CD4-positive, alpha-beta T cell treated with Interleukin-2 at 100 ng/mL for 4 hours (primary cell): ENCODE data around the gene RLN3.

Experiments used
- DNase-seq: peaks from one replicate; pipeline ENCODE4 v3.0.0-alpha.2; 2020; ENCODE audit warnings: low spot score

Gene RLN3

DNA sequence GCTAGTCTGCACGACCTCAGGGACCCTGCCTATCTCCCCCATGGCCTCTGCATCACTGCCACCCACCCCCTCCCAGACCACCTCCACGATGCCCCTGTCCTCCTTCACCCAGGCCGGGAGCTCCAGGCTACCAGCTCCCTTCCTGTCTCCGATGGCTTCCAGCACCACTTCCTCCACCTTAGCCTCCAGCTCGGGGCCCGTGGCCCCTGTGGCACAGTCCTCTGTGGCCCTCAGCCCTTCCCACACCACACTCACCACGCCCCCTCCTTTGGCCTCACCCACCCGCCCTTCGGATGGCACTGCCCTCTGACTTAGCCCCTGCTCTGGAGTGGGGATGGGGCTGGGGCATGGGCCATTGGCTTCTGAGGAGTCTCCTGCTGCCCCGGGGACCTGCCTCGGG is 26.8 kb downstream of the RLN3 start:
- DNase-seq, result no peak

DNA sequence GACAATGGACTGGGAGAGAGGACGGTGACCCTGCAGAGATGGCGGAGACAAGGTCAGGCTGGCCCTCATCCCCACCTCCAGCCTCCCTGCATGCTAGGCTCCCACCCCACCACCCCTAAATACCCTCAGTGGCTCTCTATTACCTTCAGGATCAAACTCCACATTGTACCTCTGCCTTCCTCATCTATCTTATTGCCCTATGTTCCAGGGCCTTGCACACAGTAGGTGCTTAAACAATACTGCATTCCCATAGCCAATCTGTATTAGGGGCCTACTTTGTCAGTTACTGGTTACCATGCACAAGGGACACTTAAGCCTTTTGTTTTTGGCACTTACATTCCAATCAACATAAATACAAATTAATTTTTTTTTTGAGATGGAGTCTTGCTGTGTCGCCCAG is 27.4 kb downstream of the RLN3 start:
- no peak for DNase-seq

DNA sequence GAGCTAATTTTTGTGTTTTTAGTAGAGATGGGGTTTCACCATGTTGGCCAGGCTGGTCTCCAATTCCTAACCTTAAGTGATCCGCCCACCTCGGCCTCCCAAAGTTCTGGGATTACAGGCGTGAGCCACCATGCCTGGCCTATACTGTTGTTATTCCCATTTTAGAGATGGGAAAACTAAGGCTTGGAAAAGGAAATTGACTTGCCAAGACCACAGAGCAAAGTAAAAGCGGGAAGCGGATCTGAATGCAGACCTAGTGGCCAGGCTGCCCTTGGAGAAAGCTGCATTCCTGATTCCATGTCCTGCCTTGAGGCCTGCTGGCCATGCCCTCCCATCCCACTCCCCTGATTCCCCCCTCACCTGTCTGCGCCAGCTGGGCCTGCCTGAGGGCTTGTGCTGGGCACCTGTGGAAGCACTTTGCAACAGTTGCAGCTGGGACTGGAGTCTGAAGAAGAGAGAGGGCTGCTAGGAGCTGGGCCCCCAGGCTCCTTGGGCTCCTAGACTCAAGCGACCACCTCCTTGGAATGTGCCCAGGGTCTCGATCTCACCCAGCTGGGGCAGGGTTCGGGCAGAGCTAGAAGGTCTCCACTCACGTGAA is 28.2 kb downstream of the RLN3 start:
- no peak for DNase-seq

DNA sequence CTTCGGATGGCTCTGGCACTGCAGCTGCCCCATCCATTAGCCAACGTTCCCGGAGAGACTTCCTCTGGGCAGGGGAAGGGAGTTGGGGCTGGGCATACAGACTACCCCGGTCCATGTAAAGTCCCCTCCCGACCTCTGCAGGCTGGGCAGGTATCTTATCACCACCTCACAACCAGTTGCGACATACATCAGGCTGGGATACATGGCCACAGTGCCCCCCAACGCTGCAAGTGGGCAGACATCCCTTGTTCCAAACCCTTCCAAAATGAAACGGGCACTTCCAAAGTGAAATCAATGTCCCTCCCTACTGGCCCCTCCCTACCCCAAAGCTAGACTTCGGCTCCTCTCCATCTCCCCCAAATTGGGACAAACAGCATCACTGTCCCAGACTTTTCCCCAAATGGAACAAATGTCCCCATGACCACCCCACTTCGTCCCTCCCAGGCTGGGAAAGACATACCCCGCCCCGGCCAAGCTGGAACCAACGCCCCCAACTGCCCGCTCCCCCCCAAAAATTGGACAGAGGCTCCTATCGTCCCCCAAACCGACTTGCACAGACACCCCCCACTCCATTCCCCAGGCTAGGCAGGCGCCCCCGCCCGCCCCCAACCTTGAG is 28.9 kb downstream of the RLN3 start:
- no peak for DNase-seq

DNA sequence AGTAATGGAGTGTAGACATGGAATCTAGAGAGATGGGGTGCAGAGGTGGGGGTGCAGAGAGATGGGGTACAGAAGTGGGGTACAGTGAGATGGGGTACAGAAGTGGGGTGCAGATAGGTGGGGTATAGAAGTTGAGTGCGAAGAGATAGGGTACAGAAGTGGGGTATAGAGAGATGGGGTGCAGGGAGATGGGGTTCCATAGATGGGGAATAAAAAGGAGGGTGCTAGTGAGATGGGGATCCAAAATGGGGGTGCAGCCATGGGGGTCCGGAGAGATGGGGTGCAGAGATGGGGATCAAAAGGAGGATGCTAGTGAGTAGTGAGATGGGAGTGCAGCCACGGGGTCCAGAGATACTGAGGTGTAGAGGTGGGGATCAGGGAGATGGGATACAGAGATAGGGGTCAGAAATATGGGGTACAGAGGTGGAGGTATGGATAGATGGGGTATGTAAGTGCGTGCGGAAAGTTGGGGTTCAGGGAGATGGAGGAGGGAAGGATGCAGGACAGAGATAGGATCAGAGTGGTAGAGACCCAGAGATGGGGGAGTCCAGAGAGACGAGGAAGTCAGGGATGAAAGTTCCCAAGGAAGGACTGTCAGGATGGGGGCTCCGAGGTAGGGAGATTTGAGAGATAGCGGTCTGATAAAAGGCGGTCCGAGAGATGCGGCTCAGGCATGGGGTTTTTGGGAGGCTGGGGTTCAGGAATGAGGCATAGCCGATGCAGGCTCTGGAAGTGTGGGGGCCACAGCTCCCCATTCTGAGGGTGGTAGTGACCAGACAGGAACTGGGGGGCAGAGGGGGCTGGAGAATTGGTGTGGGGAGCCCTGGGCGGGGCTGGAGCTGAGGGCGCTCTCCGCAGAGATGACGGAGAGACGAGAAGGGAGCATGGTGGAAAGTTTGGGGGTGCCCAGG is 30.5 kb downstream of the RLN3 start:
- no peak for DNase-seq

DNA sequence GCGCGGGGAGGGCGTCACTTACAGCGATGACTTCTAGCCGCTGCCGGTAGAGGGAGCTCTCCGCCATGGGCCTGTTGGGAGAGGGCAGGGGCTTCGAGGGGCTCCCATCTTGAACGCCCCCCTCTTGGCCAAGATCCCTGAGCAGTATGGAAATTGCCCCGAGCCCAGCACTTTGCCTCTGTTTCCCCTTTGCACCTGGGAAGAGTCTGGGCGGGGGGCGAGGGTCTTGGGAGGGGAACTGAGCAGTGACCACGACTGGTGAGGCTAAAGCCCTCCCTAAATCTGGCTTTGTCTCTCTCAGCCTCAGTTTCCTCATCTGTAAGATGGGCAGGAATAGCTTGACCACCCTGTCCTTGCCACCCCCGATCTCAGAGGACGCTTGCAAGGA is 31.1 kb downstream of the RLN3 start:
- peak; percentile 44 for DNase-seq

DNA sequence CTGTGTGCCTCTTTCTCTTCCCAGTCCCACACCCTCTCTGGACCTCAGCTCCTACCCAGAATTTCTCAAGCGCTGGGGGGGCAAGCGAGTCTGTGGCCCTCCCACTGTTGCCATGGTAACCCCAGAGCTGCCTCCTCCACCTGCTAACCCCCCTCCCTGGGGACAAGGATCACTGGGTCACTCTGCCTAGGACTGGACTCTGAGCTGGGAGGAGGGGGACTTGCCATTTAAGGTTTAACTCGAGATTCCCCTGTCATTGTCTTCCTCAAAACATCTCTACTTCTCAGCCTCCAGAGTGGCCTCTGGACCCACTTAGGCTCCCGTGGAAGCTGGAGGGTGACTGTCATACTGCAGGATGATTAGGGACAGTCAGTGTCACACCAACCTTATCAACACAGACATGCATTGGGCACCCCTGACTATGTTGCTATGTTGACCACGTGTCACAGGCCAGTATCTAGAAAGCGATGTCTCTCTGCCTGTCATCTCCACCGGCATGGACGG is 31.8 kb downstream of the RLN3 start:
- DNase-seq, result no peak

DNA sequence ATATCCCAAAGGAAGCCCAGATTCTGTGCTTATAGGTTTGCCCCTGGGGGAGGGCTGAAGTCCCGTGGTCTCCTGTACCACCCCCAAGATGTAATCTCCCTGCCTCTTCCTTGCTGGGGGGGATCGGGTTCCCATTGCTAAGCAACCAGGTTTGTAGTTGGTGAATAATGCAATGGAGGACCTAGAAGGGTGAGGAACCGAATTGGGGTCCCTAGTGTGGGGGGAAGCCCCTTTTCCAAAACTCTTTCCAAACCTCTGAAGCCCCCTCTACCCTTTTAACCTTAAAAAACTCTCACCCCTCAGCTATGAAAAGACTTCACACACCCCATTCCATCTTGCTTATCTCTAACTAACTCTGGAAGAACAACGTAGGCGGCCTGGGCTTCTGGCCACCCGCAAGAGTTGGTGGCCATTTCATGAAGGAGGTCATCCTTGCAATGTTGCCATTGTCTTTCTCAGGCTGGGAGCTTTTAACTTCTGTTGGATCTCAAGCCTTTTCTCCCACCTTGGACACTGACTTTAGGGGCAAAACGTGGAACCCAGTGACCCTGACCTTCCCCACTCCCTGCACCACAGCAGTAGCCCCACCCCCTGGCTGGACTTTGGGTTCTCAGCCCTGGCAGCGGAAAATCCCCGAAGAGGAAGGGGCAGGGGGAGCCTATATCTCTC is 33.3 kb downstream of the RLN3 start:
- no peak for DNase-seq

DNA sequence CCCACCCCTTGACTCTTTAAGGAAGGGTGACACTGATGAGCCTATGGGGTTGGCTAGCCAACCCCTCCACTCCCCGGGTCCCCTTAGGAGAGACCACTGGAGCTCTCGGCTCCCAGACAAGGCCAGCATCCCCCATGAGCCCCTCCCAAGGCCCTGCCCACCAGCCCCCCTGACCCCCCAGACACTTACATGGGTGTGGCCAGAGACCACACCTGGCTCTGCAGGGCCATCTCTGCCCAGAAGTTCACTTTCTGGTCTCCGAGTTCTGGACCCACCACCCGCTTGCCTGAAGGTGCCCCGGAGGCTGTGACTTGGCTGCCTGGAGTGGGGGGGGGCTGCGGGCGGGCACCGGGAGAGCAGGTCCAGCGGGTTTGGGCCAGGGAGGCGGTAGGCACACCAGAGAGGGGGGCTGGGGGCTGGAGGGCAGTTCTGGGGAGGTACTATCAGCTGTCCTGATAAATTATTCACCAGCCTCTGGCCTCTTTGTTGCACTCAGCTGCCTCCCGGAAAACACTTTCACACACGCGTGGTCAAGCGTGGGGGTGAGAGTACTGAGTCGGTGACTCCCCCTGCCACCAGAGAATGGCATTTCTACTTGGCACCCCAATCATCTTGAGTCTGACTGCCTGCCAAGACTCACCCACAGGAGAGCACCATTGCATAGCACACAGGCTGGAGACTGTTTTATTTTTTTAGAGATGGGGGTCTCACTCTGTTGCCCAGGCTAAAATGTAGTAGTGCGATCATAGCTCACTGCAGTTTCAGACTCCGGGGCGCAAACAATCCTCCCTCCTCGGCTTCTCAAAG is 34.0 kb downstream of the RLN3 start, which contains the start of gene PALM3:
Gene PALM3 (minus strand): TSS at position 326 of the 807 bp plus-strand sequence. CDS start 96 bp downstream, at position 230.
- no peak for DNase-seq

DNA sequence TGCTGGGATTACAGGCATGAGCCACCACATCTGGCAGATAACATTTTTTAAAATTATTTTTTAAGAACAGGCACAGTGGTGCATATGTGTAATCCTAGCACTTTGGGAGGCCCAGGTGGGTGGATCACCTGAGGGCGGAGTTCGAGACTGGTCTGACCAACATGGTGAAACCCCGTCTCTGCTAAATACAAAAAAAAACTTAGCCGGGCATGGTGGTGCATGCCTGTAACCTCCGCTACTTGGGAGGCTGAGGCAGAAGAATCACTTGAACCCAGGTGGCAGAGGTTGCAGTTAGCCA is 34.6 kb downstream of the RLN3 start:
- no peak for DNase-seq

DNA sequence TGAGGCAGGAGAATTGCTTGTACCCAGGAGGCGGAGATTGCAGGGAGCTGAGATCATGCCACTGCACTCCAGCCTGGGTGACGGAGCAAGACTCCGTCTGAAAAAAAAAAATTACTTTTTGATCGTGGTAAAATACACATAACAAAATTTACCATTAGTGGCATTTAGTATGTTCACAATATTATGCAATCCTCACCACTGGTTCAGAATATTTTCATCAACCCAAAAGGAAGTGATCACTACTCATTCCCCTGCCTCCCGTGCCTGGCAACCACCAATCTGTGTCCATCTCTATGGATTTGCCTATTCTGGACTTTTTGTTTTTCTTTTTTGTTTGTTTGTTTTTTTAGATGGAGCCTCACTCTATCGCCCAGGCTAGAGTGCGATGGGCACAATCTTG is 35.2 kb downstream of the RLN3 start:
- no peak for DNase-seq

DNA sequence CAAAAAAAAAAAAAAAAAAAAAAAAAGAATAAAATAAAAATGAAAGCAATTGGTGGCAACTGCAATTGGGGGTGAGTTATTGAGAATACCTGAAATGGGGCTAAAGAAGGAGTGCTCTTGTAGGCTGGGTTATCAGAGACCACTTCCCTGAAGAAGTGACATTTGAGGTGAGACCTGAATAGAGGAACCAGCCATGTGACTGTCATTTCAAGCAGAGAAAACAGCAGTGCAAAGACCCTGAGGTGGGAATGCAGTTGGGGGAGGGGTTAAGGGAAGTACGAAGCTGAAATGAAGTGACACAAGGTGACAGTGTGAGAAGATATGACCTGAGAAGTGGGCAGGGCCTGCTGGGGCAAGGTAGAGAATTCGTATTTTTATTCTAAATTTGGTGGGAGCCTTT is 38.2 kb downstream of the RLN3 start:
- DNase-seq, result no peak

DNA sequence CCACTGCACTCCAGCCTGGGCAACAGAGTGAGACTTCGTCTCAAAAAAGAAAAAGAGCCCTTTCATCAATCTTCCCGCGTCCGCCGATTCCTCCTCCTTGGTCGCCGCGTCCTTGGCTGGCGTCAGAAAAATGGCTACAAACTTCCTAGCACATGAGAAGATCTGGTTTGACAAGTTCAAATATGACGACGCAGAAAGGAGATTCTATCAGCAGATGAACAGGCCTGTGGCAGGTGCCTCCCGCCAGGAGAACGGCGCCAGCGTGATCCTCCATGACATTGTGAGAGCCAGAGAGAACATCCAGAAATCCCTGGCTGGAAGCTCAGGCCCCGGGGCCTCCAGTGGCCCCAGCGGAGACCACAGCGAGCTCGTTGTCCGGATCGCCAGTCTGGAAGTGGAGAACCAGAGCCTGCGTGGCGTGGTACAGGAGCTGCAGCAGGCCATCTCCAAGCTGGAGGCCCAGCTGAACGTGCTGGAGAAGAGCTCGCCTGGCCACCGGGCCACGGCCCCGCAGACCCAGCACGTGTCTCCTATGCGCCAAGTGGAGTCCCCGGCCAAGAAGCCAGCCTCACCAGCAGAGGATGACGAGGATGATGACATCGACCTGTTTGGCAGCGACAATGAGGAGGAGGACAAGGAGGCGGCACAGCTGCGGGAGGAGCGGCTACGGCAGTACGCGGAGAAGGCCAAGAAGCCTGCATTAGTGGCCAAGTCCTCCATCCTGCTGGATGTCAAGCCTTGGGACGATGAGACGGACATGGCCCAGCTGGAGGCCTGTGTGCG is 42.5 kb downstream of the RLN3 start:
- no peak for DNase-seq

DNA sequence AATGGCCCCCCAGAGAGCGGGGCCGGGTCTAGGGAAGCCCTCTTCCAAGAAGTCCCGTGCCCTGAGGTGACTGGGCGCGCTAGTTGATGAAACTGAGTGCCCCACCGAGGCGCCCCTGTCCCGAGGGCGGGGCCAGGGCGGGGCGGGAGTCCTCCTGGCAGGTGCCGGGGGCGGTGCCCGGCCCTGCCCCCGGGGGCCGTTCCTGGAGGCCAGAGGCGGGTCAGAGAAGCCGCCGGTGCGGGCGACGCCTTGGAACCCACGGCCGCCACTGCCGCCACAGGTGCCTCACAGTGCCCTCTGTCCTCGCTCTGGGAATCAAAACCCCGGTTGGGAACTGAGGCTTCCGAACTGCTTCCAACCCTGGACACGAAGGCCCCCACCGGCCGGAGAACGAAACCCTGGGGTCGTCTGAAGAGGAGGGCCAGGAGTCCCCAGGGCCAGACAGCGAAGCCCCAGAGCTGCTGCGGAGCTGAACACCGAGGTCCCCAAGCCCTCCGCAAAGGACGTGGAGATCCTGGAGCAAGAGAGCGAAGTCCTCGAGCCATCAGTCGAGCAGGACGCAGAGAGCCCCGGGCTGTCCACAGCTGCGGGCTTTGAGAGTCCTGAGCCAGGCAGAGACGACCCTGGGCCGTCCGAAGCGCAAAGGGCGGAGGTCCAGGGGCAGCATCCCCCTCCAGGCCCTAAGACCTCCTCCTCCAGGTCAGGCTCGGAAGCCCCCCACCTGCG is 44.8 kb downstream of the RLN3 start, which contains the start of gene MISP3:
Gene MISP3 (plus strand): TSS at position 252 of the 726 bp plus-strand sequence. CDS start 524 bp downstream, outside the sequence.
- DNase-seq, result peak; percentile 16

DNA sequence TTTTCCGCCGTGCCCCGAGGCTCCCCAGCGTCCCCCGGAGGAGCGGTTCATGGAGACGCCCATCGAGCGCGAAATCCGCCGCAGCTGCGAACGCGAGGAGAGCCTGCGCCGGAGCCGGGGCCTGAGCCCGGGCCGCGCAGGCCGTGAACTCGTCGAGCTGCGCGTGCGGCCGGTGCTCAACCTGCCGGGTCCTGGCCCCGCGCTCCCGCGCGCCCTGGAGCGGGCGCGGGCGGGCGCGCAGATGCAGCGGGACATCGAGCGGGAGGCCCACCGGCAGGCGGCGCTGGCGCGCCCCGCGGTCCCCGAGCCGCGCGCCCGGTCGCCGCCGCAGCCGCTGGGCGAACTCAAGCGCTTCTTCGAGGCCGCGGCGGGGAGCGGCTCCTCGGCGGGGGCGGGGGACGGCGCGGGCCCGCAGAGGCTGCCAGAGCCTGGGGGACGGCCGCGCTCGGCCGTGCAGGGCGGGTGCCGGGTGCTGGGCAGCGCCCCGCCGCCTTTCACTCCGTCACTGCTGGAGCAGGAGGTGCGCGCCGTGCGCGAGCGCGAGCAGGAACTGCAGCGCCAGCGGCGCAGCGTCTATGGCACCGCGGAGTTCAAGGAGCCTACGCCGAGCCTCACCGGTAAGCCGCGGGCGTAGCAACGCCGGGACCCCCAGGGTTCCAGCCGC is 45.4 kb downstream of the RLN3 start:
- peak; percentile 73 for DNase-seq

DNA sequence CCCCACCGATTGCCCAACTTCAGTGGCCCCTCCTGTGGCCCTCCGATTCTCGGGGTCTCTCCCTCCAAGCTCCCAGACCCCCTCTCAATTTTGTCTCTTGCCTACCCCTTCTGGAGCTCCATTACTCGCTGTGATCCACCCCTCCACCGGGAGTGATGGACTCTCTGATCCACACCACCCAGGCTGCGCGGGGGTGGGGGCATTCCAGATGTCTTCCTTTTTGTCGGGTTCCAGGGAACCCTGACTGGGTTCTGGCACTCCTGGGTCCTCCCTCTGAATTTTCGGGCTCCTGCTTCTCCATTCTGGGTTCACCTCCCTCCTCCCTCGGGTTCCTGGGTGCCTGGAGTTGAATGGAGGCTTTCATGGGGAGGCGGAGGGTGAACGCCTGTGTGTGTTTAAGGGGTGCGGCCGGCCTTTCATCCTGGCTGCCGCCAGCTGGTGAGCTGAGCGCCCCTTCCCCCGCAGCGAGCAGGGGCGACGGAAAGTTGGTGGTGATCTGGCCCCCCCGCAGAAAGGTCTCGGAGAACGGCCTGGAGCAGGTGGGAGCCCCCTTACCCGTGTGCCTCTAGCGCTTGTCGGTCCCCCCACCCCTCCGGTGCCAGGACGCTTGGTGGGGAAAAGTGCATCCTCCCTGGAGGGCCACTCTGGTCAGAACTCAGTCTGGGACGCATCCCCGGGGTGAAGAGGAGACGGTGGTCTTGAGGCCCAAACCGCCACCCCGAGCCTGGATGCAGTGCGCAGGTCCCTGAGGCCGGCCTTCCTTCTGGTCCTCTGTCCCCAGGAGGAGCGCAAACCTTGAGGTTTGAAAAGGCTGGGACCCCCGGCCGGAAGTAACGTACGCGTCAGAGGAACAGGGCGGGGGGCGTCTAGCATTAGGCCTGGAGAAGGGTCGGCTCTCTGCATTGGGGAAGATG is 46.2 kb downstream of the RLN3 start:
- DNase-seq, result peak; percentile 15

DNA sequence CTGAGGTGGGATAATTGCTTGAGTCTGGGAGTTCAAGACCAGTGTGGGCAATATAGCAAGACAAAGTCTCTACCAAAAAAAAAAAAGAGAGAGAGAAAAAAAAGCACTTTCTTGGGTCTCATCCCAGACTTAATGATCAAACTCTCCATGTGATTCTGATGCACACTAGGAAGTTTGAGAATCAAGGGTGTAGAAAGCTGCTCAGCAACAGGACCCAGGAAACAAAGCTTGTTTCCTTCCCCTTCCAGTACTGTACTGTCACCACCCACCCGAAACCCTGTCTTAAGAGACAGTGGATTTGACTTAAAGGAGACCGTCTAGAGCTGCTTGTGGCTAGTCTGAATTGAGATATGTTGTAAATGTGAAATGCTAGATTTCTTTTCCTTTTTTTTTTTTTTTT is 50.5 kb downstream of the RLN3 start:
- DNase-seq, result no peak
